AG04449 (cell line): ENCODE results near the gene SLC16A9.

Experiments used
- CTCF ChIA-PET: fragments of 350-600 bp; formaldehyde crosslinking; extraction: SDS; loops from one replicate; lab custom pipeline; 2021; ENCODE audit warnings: antibody characterized with exemption; lab: Yijun Ruan, JAX
- POLR2A ChIA-PET: fragments of 400-600, 350-600 bp; formaldehyde crosslinking; extraction: SDS; loops from one replicate; lab custom pipeline; 2020; ENCODE audit warnings: antibody characterized with exemption, inconsistent platforms; lab: Yijun Ruan, JAX
- DNase-seq: peaks from one replicate; pipeline ENCODE4 v3.0.0-alpha.2; 2010; ENCODE audit warnings: low read depth, low spot score
- H3K4me3 ChIP-seq: 2 replicates; pipeline ENCODE4 v1.5.1; 2011; ENCODE audit warnings: low read depth, mild to moderate bottlenecking, control low read depth, low read length
- CTCF ChIP-seq: IDR thresholded peaks from one replicate; pipeline ENCODE4 v1.5.1; 2011; ENCODE audit warnings: mild to moderate bottlenecking, moderate library complexity, low read length, control low read depth, inconsistent platforms; ENCODE audit not compliant: insufficient read depth; ENCODE audit errors: missing control alignments

SLC16A9 gene

GRCh38 chr10:59617996-59618395 is 91.7 kb downstream of the SLC16A9 start:
- DNase-seq: no peak
- H3K4me3 ChIP-seq: no peak overlapping the region
- CTCF ChIA-PET: interaction anchor here (0.6 to 0.7 kb wide), 2 partner anchors 95 to 389 kb away, joined by 3 read pairs; no protein-coding TSS in a partner anchor
- POLR2A ChIA-PET: no interaction called here
- no peak for TF ChIP-seq CTCF

GRCh38 chr10:59611048-59611447 is 98.6 kb downstream of the SLC16A9 start:
- no peak overlapping the region for H3K4me3 ChIP-seq
- POLR2A ChIA-PET: no interaction called here
- no peak for TF ChIP-seq CTCF
- no peak for DNase-seq
- CTCF ChIA-PET: interaction anchor here (1.7 to 2.6 kb wide), 2 partner anchors 11 to 14 kb away, joined by 7 to 18 read pairs; no protein-coding TSS in a partner anchor

GRCh38 chr10:59607970-59608369 is 101.7 kb downstream of the SLC16A9 start:
- CTCF ChIA-PET: interaction anchor here (1.3 kb wide), 1 partner anchor 13 kb away, joined by 3 read pairs; no protein-coding TSS in a partner anchor

GRCh38 chr10:59606551-59606961 is 103.1 kb downstream of the SLC16A9 start:
- ChIA-PET POLR2A (no interaction called here), CTCF (no interaction called here)
- TF ChIP-seq CTCF: no peak

More at GRCh38 chr10:59607970-59608369, 101.7 kb downstream of the SLC16A9 start:
- H3K4me3 ChIP-seq: no peak overlapping the region
- POLR2A ChIA-PET: no interaction called here
- no peak for TF ChIP-seq CTCF
- no peak for DNase-seq

GRCh38 chr10:59601985-59602384 is 107.7 kb downstream of the SLC16A9 start:
- ChIA-PET CTCF (no interaction called here), POLR2A (no interaction called here)
- no peak overlapping the region for H3K4me3 ChIP-seq
- no peak for TF ChIP-seq CTCF
- DNase-seq: no peak

More at GRCh38 chr10:59606551-59606961, 103.1 kb downstream of the SLC16A9 start:
- no peak overlapping the region for H3K4me3 ChIP-seq
- DNase-seq: no peak
